GM19467 (cell line): ENCODE data around the gene QSOX1.

Source experiments
- ATAC-seq: cut with Tn5 transposase; IDR thresholded peaks from one replicate; pipeline ENCODE4 v1.9.1; 2021; ENCODE audit warnings: mild to moderate bottlenecking, moderate library complexity; ENCODE audit not compliant: unreplicated experiment

Gene QSOX1

GRCh38 chr1:180144659-180145357, 9.9 kb upstream of the QSOX1 start:
- ATAC-seq, result no peak

- no peak for ATAC-seq
These were observed 9.2 kb upstream of the QSOX1 start for GRCh38 chr1:180145446-180145845.

- no peak for ATAC-seq
These were observed 3.7 kb upstream of the QSOX1 start for GRCh38 chr1:180150982-180151381.

- no peak for ATAC-seq
These were observed 3.2 kb upstream of the QSOX1 start for GRCh38 chr1:180151508-180151907.

- ATAC-seq, result no peak
These were observed 2.1 kb upstream of the QSOX1 start for GRCh38 chr1:180152588-180152987.

- no peak for ATAC-seq
These were observed 1.6 kb upstream of the QSOX1 start for GRCh38 chr1:180153032-180153431.

GRCh38 chr1:180154003-180154324, 705 bp upstream of the QSOX1 start:
- ATAC-seq, result no peak

- no peak for ATAC-seq
These were observed 563 bp downstream of the QSOX1 start for GRCh38 chr1:180155182-180155682.

GRCh38 chr1:180156201-180156600, 1.5 kb downstream of the QSOX1 start:
- no peak for ATAC-seq

GRCh38 chr1:180156631-180157091, 2.0 kb downstream of the QSOX1 start:
- no peak for ATAC-seq

GRCh38 chr1:180157108-180157507, 2.4 kb downstream of the QSOX1 start:
- ATAC-seq, result no peak

- no peak for ATAC-seq
These were observed 2.9 kb downstream of the QSOX1 start for GRCh38 chr1:180157576-180158057.

GRCh38 chr1:180158149-180159147, 3.8 kb downstream of the QSOX1 start:
- no peak for ATAC-seq

GRCh38 chr1:180160357-180160756, 5.7 kb downstream of the QSOX1 start:
- ATAC-seq, result no peak

- no peak for ATAC-seq
These were observed 8.4 kb downstream of the QSOX1 start for GRCh38 chr1:180163041-180163440.

- no peak for ATAC-seq
These were observed 10.4 kb downstream of the QSOX1 start for GRCh38 chr1:180165096-180165495.

GRCh38 chr1:180165509-180166435, 11.1 kb downstream of the QSOX1 start:
- ATAC-seq, result no peak

- ATAC-seq, result no peak
These were observed 11.7 kb downstream of the QSOX1 start for GRCh38 chr1:180166436-180166800.

GRCh38 chr1:180167021-180167701, 12.5 kb downstream of the QSOX1 start:
- no peak for ATAC-seq
